Endothelial cell of umbilical vein (primary cell): ENCODE measurements around the gene COX7A2L. TPM values are rescaled to one million over a fixed set of nuclear protein-coding genes. Genes with fewer than 3 reads are reported as not detected.

Experiments
- BruUV-seq: library from RNA; stranded (reverse); fragments of 400-500 nt; replicated peaks from 2 replicates; lab custom pipeline; 2021; lab: Mats Ljungman, UMichigan
- CTCF ChIA-PET: fragments of 300-600, 350-600 bp; sonication (Branson Sonifier 250); formaldehyde crosslinking; loops from one replicate; lab custom pipeline; 2021; ENCODE audit warnings: antibody characterized with exemption, inconsistent platforms; lab: Charles Lee
- POLR2A ChIA-PET: fragments of 300-600, 350-600 bp; sonication (Branson Sonifier 250); formaldehyde crosslinking; loops from one replicate; lab custom pipeline; 2021; ENCODE audit warnings: antibody characterized with exemption, inconsistent platforms; lab: Charles Lee
- DNase-seq: peaks from one replicate; pipeline ENCODE4 v3.0.0-alpha.2; 2011; ENCODE audit warnings: low read depth, low spot score
- FAIRE-seq: peaks from 2 replicates; lab custom pipeline; 2011; peaks lifted over from hg19 to GRCh38; lab: Jason Lieb, UNC
- H2AFZ ChIP-seq: 2 replicates; pipeline ENCODE4 v1.6.0; 2012; ENCODE audit warnings: low read depth, low read length, control low read depth, inconsistent platforms
- H3K27ac ChIP-seq: 2 replicates; pipeline ENCODE4 v1.5.1; 2011; ENCODE audit warnings: low read depth, mild to moderate bottlenecking, control low read depth, low read length, moderate library complexity; ENCODE audit not compliant: insufficient read depth
- H3K27me3 ChIP-seq, 2 experiments: 2 replicates each; pipeline versions ENCODE4 v1.6.0 to v1.6.1; 2011; ENCODE audit warnings: low read length in 2 of 2, mixed read lengths in 1 of 2; ENCODE audit not compliant: control insufficient read depth in 2 of 2, insufficient read depth in 2 of 2
- H3K36me3 ChIP-seq, 2 experiments: 2 replicates in 1 of 2; 3 replicates in 1 of 2; pipeline ENCODE4 v1.5.1; 2011; ENCODE audit warnings: low read length in 2 of 2, mild to moderate bottlenecking in 1 of 2, moderate library complexity in 1 of 2; ENCODE audit not compliant: control insufficient read depth in 2 of 2, insufficient read depth in 2 of 2; ENCODE audit errors: extremely low read depth in 1 of 2
- H3K4me1 ChIP-seq: 3 replicates; pipeline ENCODE4 v1.5.1; 2011; ENCODE audit warnings: mild to moderate bottlenecking, low read length; ENCODE audit not compliant: control insufficient read depth, insufficient read depth; ENCODE audit errors: extremely low read depth
- H3K4me2 ChIP-seq: 2 replicates; pipeline ENCODE4 v1.6.1; 2011; ENCODE audit warnings: low read length, control low read depth, mixed read lengths; ENCODE audit not compliant: insufficient read depth
- H3K4me3 ChIP-seq, 3 experiments: fragments of 200-600 bp in 1 of 3; sonication (generic), shearing (Covaris generic) in 1 of 3; replicated peaks in 1 of 3; 2 replicates each; pipeline ENCODE4 v1.5.1; 2011 to 2016; ENCODE audit warnings: control low read depth in 3 of 3, low read length in 3 of 3, mild to moderate bottlenecking in 2 of 3, inconsistent platforms in 1 of 3, low read depth in 1 of 3, moderate library complexity in 1 of 3; ENCODE audit not compliant: insufficient read depth in 1 of 3
- H3K79me2 ChIP-seq: 2 replicates; pipeline ENCODE4 v1.6.0; 2012; ENCODE audit warnings: low read length, inconsistent platforms; ENCODE audit not compliant: control insufficient read depth, insufficient read depth
- H3K9ac ChIP-seq: replicated peaks from 2 replicates; pipeline ENCODE3; 2011; ENCODE audit warnings: low read length, control low read depth; ENCODE audit not compliant: insufficient read depth; ENCODE audit errors: extremely low read depth
- H3K9me1 ChIP-seq: replicated peaks from 3 replicates; pipeline ENCODE4 v1.6.0; 2011; ENCODE audit warnings: mild to moderate bottlenecking, low read length; ENCODE audit not compliant: control insufficient read depth, insufficient read depth; ENCODE audit errors: extremely low read depth
- H3K9me3 ChIP-seq: replicated peaks from 2 replicates; pipeline ENCODE4 v1.5.1; 2012; ENCODE audit warnings: low read length, inconsistent platforms; ENCODE audit not compliant: control insufficient read depth, insufficient read depth
- H4K20me1 ChIP-seq: replicated peaks from 2 replicates; pipeline ENCODE3; 2011; ENCODE audit warnings: mild to moderate bottlenecking, low read length; ENCODE audit not compliant: control insufficient read depth, insufficient read depth; ENCODE audit errors: extremely low read depth
- CTCF ChIP-seq, 2 donors: IDR thresholded peaks; 1 replicate in 1 of 2; 2 replicates in 1 of 2; pipeline ENCODE4 v1.5.1; 2011; ENCODE audit warnings: low read length in 2 of 2, mild to moderate bottlenecking in 2 of 2, moderate library complexity in 2 of 2, control low read depth in 1 of 2, inconsistent platforms in 1 of 2, low read depth in 1 of 2; ENCODE audit not compliant: insufficient read depth in 1 of 2; ENCODE audit errors: extremely low read depth in 1 of 2
- EZH2 ChIP-seq: IDR thresholded peaks from 2 replicates; pipeline ENCODE4 v1.6.1; 2012; ENCODE audit warnings: borderline replicate concordance, low read depth, mild to moderate bottlenecking, moderate library complexity, low read length, inconsistent platforms; ENCODE audit not compliant: severe bottlenecking
- FOS ChIP-seq: IDR thresholded peaks from 2 replicates; pipeline ENCODE4 v1.6.1; 2011; ENCODE audit warnings: mild to moderate bottlenecking, low read length, moderate library complexity, borderline replicate concordance; ENCODE audit not compliant: insufficient read depth
- GATA2 ChIP-seq: IDR thresholded peaks from 2 replicates; pipeline ENCODE4 v1.7.0; 2011; ENCODE audit warnings: low read depth, mild to moderate bottlenecking, moderate library complexity, mixed read lengths, low read length; ENCODE audit not compliant: insufficient read length, insufficient read depth
- JUN ChIP-seq: IDR thresholded peaks from 2 replicates; pipeline ENCODE4 v1.6.1; 2011; ENCODE audit warnings: borderline replicate concordance, low read depth; ENCODE audit not compliant: insufficient read length, insufficient read depth
- MAX ChIP-seq: IDR thresholded peaks from 2 replicates; pipeline ENCODE4 v1.6.1; 2011; ENCODE audit not compliant: insufficient read depth, insufficient read length
- MYC ChIP-seq: IDR thresholded peaks from one replicate; pipeline ENCODE4 v1.6.1; 2011; ENCODE audit warnings: mild to moderate bottlenecking, low read depth, low read length
- POLR2A ChIP-seq: IDR thresholded peaks from 2 replicates; pipeline ENCODE4 v1.6.1; 2012; ENCODE audit warnings: low read depth, mild to moderate bottlenecking, control low read depth, low read length
- POLR2AphosphoS5 ChIP-seq: IDR thresholded peaks from 2 replicates; pipeline ENCODE4 v1.6.1; 2012; ENCODE audit warnings: low read depth, mild to moderate bottlenecking, control low read depth, low read length, moderate library complexity; ENCODE audit not compliant: insufficient read depth
- dilution Hi-C: fragments of 300-500 bp; cut with MboI; formaldehyde crosslinking; loops from one replicate; pipeline ENCODE4 v1.15.0; 2019; ENCODE audit warnings: low sequenced_read_pairs; ENCODE audit not compliant: extremely low pct_ligation_motif_present
- intact Hi-C: fragments of 100-400 bp; cut with micrococcal nuclease; formaldehyde crosslinking; loops from one replicate; pipeline ENCODE4 v1.10.0; 2022
- polyA plus RNA-seq, 4 experiments: library from polyadenylated mRNA; depleted of rRNA in 3 of 4; stranded (reverse) in 3 of 4; unstranded in 1 of 4; fragments of >200 nt; gene quantifications; 2 replicates each; pipeline versions ENCODE4 v1.2.1 to v1.2.3, GENCODE V29; 2011 to 2012; ENCODE audit warnings: missing spikeins in 1 of 4
- total RNA-seq: library from RNA; stranded (reverse); gene quantifications from 2 replicates; pipeline ENCODE4 v1.2.3, GENCODE V29; 2021

Gene COX7A2L
- total and polyA plus RNA-seq, 2 donors (not counting 3 experiments of a cell fraction or from before 2014, with no cell fraction given), result 94.2 to 119 TPM

DNA sequence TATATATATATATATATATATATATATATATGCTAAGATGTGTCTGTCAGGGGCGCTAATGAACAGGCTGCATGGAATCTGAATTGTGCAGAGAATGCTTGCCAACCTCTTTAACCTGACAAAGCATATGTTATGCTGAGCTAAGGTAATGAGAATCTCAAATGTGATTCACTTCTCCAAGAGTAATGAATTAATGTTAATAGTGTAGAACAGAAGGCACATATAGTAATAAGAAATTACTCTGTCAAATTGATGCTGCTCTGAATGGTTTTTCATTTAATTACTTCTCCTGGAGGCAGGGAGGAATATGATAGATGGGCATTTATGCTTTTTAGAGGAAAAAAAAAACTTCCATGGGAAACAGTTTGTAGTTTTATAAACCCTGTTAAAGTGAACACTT is 35.4 kb downstream of the COX7A2L start:
- Histone ChIP-seq H3K4me3 (no peak overlapping the region), H2AFZ (no peak overlapping the region), H3K9me3 (no peaks in the 10 kb centered on the region), H3K9ac (no peak overlapping the region), H3K4me2 (no peak overlapping the region), H3K36me3 (peaks cover 2 to 4% of the 10 kb centered on the region in 2 experiments), H4K20me1 (no peaks in the 10 kb centered on the region), H3K27ac (no peak overlapping the region), H3K9me1 (no peaks in the 10 kb centered on the region), H3K4me1 (no peaks in the 10 kb centered on the region), H3K27me3 (no peaks in the 10 kb centered on the region), H3K79me2 (no peaks in the 10 kb centered on the region)
- intact Hi-C loops, result loop anchor here (5.0 kb wide), 2 partner anchors 458 to 473 kb away; no protein-coding TSS in a partner anchor
- DNase-seq (no peak), FAIRE-seq (no peak)
- no peak for TF ChIP-seq POLR2AphosphoS5
- no peak for TF ChIP-seq CTCF (IDR thresholded peaks at IDR 0.05; ENCODE audit: extremely low read depth in 1 of 2, insufficient read depth in 1 of 2, low read depth in 1 of 2, low read length in 2 of 2)
- TF ChIP-seq MYC, result no peak
- TF ChIP-seq POLR2A, result no peak
- no peak for TF ChIP-seq FOS
- TF ChIP-seq JUN, result no peak
- TF ChIP-seq EZH2, result no peak
- TF ChIP-seq GATA2, result no peak
- TF ChIP-seq MAX, result no peak
- BruUV-seq, result no TSS peak
- POLR2A ChIA-PET, result no interaction called here
- dilution Hi-C loops, result no loop called here
- CTCF ChIA-PET, result interaction anchor here (6.0 kb wide), 1 partner anchor 230 kb away, joined by 369 read pairs; no protein-coding TSS in a partner anchor
